OCI-LY1 (cell line): ENCODE data around the gene VPS35.

Experiments used
- CTCF ChIP-seq: fragments of 200-600 bp; sonication (generic), shearing (Covaris generic); IDR thresholded peaks from 2 replicates; pipeline ENCODE4 v1.5.1; 2017; ENCODE audit warnings: mild to moderate bottlenecking, antibody characterized with exemption, low read length, moderate library complexity, mixed read lengths
- EZH2 ChIP-seq: fragments of 200-600 bp; sonication (generic), shearing (Covaris generic); IDR thresholded peaks from 2 replicates; pipeline ENCODE4 v1.8.0; 2017; ENCODE audit warnings: borderline replicate concordance, mixed run types, mild to moderate bottlenecking, antibody characterized with exemption, low read length, moderate library complexity, mixed read lengths

DNA sequence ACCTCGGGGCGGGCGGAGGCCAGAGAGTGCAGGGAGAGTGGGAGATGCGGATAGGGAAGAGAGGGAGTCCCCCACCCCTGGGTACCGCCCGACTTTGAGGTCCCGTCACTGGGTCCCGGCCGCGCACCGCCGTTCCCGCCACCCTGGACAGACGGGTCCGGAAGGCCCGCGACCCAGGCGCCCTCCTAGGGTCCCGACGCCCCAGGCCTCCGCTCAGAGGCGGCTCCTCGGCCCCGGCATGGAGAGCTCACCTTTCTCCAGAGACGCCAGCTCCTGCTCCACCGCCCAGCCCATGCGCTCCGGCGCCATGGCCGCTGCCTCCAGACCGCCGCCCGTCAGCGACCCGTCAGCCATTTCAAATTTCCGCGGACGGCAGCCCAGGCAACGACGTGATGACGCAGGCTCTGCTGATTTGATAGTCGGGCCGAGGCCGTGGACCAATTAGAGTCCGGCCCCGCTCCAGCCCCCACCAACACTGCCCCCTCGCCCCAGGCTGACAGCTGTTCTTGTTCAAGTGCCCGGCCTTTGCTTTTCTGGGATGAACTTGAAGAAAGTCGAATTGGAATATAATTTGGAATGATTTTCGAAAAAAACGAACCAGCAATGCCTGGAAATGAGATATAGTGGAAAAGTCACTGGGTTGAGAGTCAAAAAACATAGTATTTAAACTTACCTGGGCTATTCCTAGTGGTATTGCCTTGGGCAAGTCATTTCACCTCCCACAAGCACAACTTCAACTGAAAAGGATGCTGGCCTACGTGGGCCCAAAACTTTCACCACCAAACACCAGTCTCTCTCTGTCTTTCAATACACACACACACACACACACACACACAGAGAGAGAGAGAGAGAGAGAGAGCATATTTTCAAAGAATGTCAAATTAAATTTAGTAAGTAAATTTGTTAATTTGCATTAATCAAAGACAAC, 67.7 kb downstream of the VPS35 start, which contains the start of gene SHCBP1:
- TF ChIP-seq EZH2 (no peak), CTCF (no peak; the same call in 1 of the 2 replicates)
